SK-N-SH (cell line): ENCODE measurements around the gene SSTR4. TPM values are rescaled to one million over a fixed set of nuclear protein-coding genes. Genes with fewer than 3 reads are reported as not detected.

ENCODE experiments used
- CTCF ChIA-PET: fragments of 300-600, 350-600 bp; formaldehyde crosslinking; extraction: SDS; loops from one replicate; lab custom pipeline; 2021; lab: Yijun Ruan, JAX
- POLR2A ChIA-PET: fragments of 350-600 bp; sonication (Branson Sonifier 250); formaldehyde crosslinking; extraction: SDS; loops from one replicate; lab custom pipeline; 2020; ENCODE audit warnings: antibody characterized with exemption, inconsistent platforms; lab: Yijun Ruan, JAX
- DNase-seq: peaks from one replicate; pipeline ENCODE4 v3.0.0; 2012
- H2AFZ ChIP-seq: fragments of 200-600 bp; sonication (generic); 2 replicates; pipeline ENCODE4 v1.8.1; 2016; ENCODE audit warnings: antibody characterized with exemption, mild to moderate bottlenecking, low read depth
- H3F3A ChIP-seq: fragments of 200-600 bp; sonication (generic); replicated peaks from 2 replicates; pipeline ENCODE3; 2016; ENCODE audit warnings: antibody characterized with exemption, mild to moderate bottlenecking; ENCODE audit not compliant: insufficient read depth
- H3K27ac ChIP-seq, 2 experiments: fragments of 200-500 bp in 1 of 2; fragments of 200-600 bp in 1 of 2; sonication (Bioruptor generic) in 1 of 2; sonication (generic), shearing (Covaris generic) in 1 of 2; 2 replicates each; pipeline versions ENCODE4 v1.5.1 to v1.6.1; 2014 to 2016; ENCODE audit warnings: low read depth in 2 of 2, inconsistent platforms in 1 of 2, low read length in 1 of 2, mild to moderate bottlenecking in 1 of 2, mixed read lengths in 1 of 2
- H3K27me3 ChIP-seq: fragments of 200-600 bp; sonication (generic), shearing (Covaris generic); 2 replicates; pipeline ENCODE4 v1.6.1; 2016; ENCODE audit warnings: mixed run types; ENCODE audit not compliant: insufficient read depth
- H3K36me3 ChIP-seq, 2 experiments: fragments of 200-500 bp in 1 of 2; fragments of 200-600 bp in 1 of 2; sonication (Bioruptor generic) in 1 of 2; sonication (generic) in 1 of 2; replicated peaks in 1 of 2; 2 replicates each; pipeline versions ENCODE3 to v1.5.1; 2014 to 2016; ENCODE audit warnings: low read length in 1 of 2, mild to moderate bottlenecking in 1 of 2; ENCODE audit not compliant: insufficient read depth in 2 of 2, control insufficient read depth in 1 of 2
- H3K4me1 ChIP-seq, 2 experiments: fragments of 200-500 bp in 1 of 2; fragments of 200-600 bp in 1 of 2; sonication (Bioruptor generic) in 1 of 2; sonication (generic), shearing (Covaris generic) in 1 of 2; 2 replicates each; pipeline versions ENCODE4 v1.5.1 to v1.6.1; 2014 to 2016; ENCODE audit warnings: low read depth in 1 of 2, low read length in 1 of 2, mixed run types in 1 of 2; ENCODE audit not compliant: insufficient read depth in 2 of 2, control insufficient read depth in 1 of 2
- H3K4me2 ChIP-seq: fragments of 200-600 bp; sonication (generic), shearing (Covaris generic); 2 replicates; pipeline ENCODE4 v1.6.1; 2017; ENCODE audit warnings: mixed run types
- H3K4me3 ChIP-seq, 2 experiments: fragments of 200-500 bp in 1 of 2; fragments of 200-600 bp in 1 of 2; sonication (Bioruptor generic) in 1 of 2; sonication (generic), shearing (Covaris generic) in 1 of 2; 2 replicates each; pipeline versions ENCODE4 v1.5.1 to v1.8.1; 2014 to 2016; ENCODE audit warnings: low read depth in 2 of 2, inconsistent platforms in 1 of 2, low read length in 1 of 2, mild to moderate bottlenecking in 1 of 2, mixed read lengths in 1 of 2, moderate library complexity in 1 of 2
- H3K79me2 ChIP-seq: fragments of 200-600 bp; sonication (generic); 2 replicates; pipeline ENCODE4 v1.8.1; 2017; ENCODE audit warnings: mild to moderate bottlenecking; ENCODE audit not compliant: insufficient read depth
- H3K9ac ChIP-seq: fragments of 200-600 bp; sonication (generic); 2 replicates; pipeline ENCODE4 v1.6.1; 2017; ENCODE audit warnings: mixed run types
- H3K9me2 ChIP-seq: fragments of 200-600 bp; sonication (generic); 2 replicates; pipeline ENCODE4 v1.6.1; 2017; ENCODE audit warnings: mixed run types
- H3K9me3 ChIP-seq: fragments of 200-600 bp; sonication (generic); 2 replicates; pipeline ENCODE4 v1.6.1; 2017; ENCODE audit warnings: mixed run types, mild to moderate bottlenecking, moderate library complexity
- H4K20me1 ChIP-seq: fragments of 200-600 bp; sonication (generic); 2 replicates; pipeline ENCODE4 v1.6.1; 2017; ENCODE audit warnings: mild to moderate bottlenecking, mixed run types; ENCODE audit not compliant: insufficient read depth
- CTCF ChIP-seq: fragments of 200-600 bp; sonication (generic); IDR thresholded peaks from 2 replicates; pipeline ENCODE4 v1.6.1; 2017; ENCODE audit warnings: antibody characterized with exemption, mild to moderate bottlenecking, moderate library complexity
- ELF1 ChIP-seq: IDR thresholded peaks from 2 replicates; pipeline ENCODE4 v1.4.0; 2012
- EP300 ChIP-seq, 2 experiments: IDR thresholded peaks; 2 replicates each; pipeline versions ENCODE4 v1.4.0 to v1.6.1; 2012; ENCODE audit warnings: borderline replicate concordance in 1 of 2, low read depth in 1 of 2, low read length in 1 of 2
- FOXJ3 ChIP-seq: sonication (generic); formaldehyde crosslinking; IDR thresholded peaks from 2 replicates; pipeline ENCODE4 v1.5.1; 2020; ENCODE audit warnings: mild to moderate bottlenecking, missing genetic modification reagents
- FOXM1 ChIP-seq: IDR thresholded peaks from 2 replicates; pipeline ENCODE4 v1.4.0; 2012; ENCODE audit warnings: low read depth, mild to moderate bottlenecking
- GABPA ChIP-seq: IDR thresholded peaks from 2 replicates; pipeline ENCODE4 v1.4.0; 2012; ENCODE audit warnings: low read depth, mild to moderate bottlenecking
- MEF2A ChIP-seq: IDR thresholded peaks from 2 replicates; pipeline ENCODE4 v1.4.0; 2012; ENCODE audit warnings: low read depth, borderline replicate concordance
- NFIC ChIP-seq: IDR thresholded peaks from 2 replicates; pipeline ENCODE4 v1.4.0; 2012; ENCODE audit warnings: borderline replicate concordance
- NRF1 ChIP-seq: IDR thresholded peaks from 2 replicates; pipeline ENCODE4 v1.6.1; 2012; ENCODE audit warnings: low read depth, mild to moderate bottlenecking, low read length
- RCOR1 ChIP-seq: fragments of 150-350 bp; IDR thresholded peaks from 2 replicates; pipeline ENCODE4 v1.6.1; 2017; ENCODE audit warnings: antibody characterized with exemption, low read length
- RFX5 ChIP-seq: IDR thresholded peaks from 2 replicates; pipeline ENCODE4 v1.6.1; 2012; ENCODE audit warnings: mild to moderate bottlenecking, improper control_type of control experiment, low read length
- RXRA ChIP-seq: IDR thresholded peaks from 2 replicates; pipeline ENCODE4 v1.4.0; 2012; ENCODE audit warnings: low read depth, mild to moderate bottlenecking, borderline replicate concordance
- SMC3 ChIP-seq: IDR thresholded peaks from 2 replicates; pipeline ENCODE4 v1.6.1; 2012; ENCODE audit warnings: low read depth, low read length, improper control_type of control experiment
- TAF1 ChIP-seq: IDR thresholded peaks from 2 replicates; pipeline ENCODE4 v1.6.1; 2012; ENCODE audit warnings: low read depth, mild to moderate bottlenecking, low read length, moderate library complexity, borderline replicate concordance
- TCF12 ChIP-seq: IDR thresholded peaks from 2 replicates; pipeline ENCODE4 v1.4.0; 2012
- TEAD4 ChIP-seq: IDR thresholded peaks from 2 replicates; pipeline ENCODE4 v1.4.0; 2012; ENCODE audit warnings: mild to moderate bottlenecking, borderline replicate concordance; ENCODE audit not compliant: insufficient read depth
- USF1 ChIP-seq: IDR thresholded peaks from 2 replicates; pipeline ENCODE4 v1.4.0; 2012; ENCODE audit warnings: low read depth, borderline replicate concordance
- USF2 ChIP-seq: fragments of 150-350 bp; IDR thresholded peaks from 2 replicates; pipeline ENCODE4 v1.6.1; 2017; ENCODE audit warnings: antibody characterized with exemption, low read length, low read depth, borderline replicate concordance
- YY1 ChIP-seq: IDR thresholded peaks from 2 replicates; pipeline ENCODE4 v1.4.0; 2012; ENCODE audit warnings: low read depth, mild to moderate bottlenecking
- WGBS: methylation state at CpG from one replicate; pipeline ENCODE4 v1.1.6; 2017; ENCODE audit warnings: low lambda C conversion rate; 5-methylcytosine and 5-hydroxymethylcytosine counted together
- polyA plus RNA-seq, 3 experiments: library from polyadenylated mRNA; depleted of rRNA; stranded (reverse); fragments of >200 nt; gene quantifications; 2 replicates each; pipeline ENCODE4 v1.2.3, GENCODE V29; 2012

The SSTR4 gene
- polyA plus RNA-seq, 1 of the 3 experiments (the other 2 are of a cell fraction) = not detected

GRCh38 chr20:23079926-23080325 is 44.8 kb downstream of the SSTR4 start:
- no peak for TF ChIP-seq TAF1
- H2AFZ ChIP-seq = no peak overlapping the region
- H3K9ac ChIP-seq = no peak overlapping the region
- WGBS = 2% methylated on average over 2 of the region's 2 CpGs
- no peaks in the 10 kb centered on the region for H4K20me1 ChIP-seq
- H3K79me2 ChIP-seq = no peaks in the 10 kb centered on the region
- CTCF ChIA-PET = interaction anchor here (1.1 kb wide), 1 partner anchor 155 kb away, joined by 3 read pairs; no protein-coding TSS in a partner anchor
- H3K9me3 ChIP-seq = no peaks in the 10 kb centered on the region
- POLR2A ChIA-PET = no interaction called here
- no peak for DNase-seq
- H3K27me3 ChIP-seq = peaks cover 48% of the 10 kb centered on the region
- H3K4me2 ChIP-seq = no peak overlapping the region
- H3K4me1 ChIP-seq = no peaks in the 10 kb centered on the region
- H3K4me3 ChIP-seq = no peak overlapping the region
- no peaks in the 10 kb centered on the region for H3K9me2 ChIP-seq
- no peaks in the 10 kb centered on the region for H3K36me3 ChIP-seq
- H3K27ac ChIP-seq = no peak overlapping the region
- no peaks in the 10 kb centered on the region for H3F3A ChIP-seq

- Histone ChIP-seq H2AFZ (no peak overlapping the region), H3K4me1 (no peaks in the 10 kb centered on the region), H3K36me3 (no peaks in the 10 kb centered on the region), H3K9me2 (no peaks in the 10 kb centered on the region), H4K20me1 (no peaks in the 10 kb centered on the region), H3K4me3 (no peak overlapping the region), H3K79me2 (no peaks in the 10 kb centered on the region), H3K4me2 (no peak overlapping the region), H3K27ac (no peak overlapping the region), H3K27me3 (peaks cover 48% of the 10 kb centered on the region), H3F3A (no peaks in the 10 kb centered on the region), H3K9ac (no peak overlapping the region), H3K9me3 (no peaks in the 10 kb centered on the region)
- CTCF ChIA-PET = interaction anchor here (1.1 kb wide), 1 partner anchor 154 kb away, joined by 3 read pairs; no protein-coding TSS in a partner anchor
- POLR2A ChIA-PET = no interaction called here
- no peak for DNase-seq
- TF ChIP-seq RXRA (no peak), FOXJ3 (CRISPR knock-in tag) (no peak), CTCF (no peak), YY1 (no peak), NRF1 (no peak), TEAD4 (no peak), SMC3 (no peak), ELF1 (no peak), USF1 (no peak), FOXM1 (no peak), GABPA (no peak), NFIC (no peak), MEF2A (no peak), RFX5 (no peak), RCOR1 (no peak), TCF12 (no peak), EP300 (IDR thresholded peaks at IDR 0.05; ENCODE audit: borderline replicate concordance in 1 of 2, low read depth in 1 of 2, low read length in 1 of 2) (no peak), USF2 (no peak)
- WGBS = 14% methylated on average over 10 of the region's 10 CpGs
Measured at GRCh38 chr20:23080521-23080920, 45.4 kb downstream of the SSTR4 start.
